Mesothelial cell of epicardium (in vitro differentiated cells): Measurements from ENCODE around the gene YES1. TPM values are rescaled to one million over a fixed set of nuclear protein-coding genes. Genes with fewer than 3 reads are reported as not detected.

ENCODE experiments used
- DNase-seq, 2 experiments: peaks; one replicate each; pipeline ENCODE4 v3.0.0; 2021; ENCODE audit warnings: low spot score in 2 of 2; ENCODE audit not compliant: unreplicated experiment in 2 of 2
- H3K27ac Mint-ChIP-seq: 2 replicates; pipeline ENCODE4 v1.8.0; 2021; ENCODE audit warnings: mixed read lengths
- H3K27me3 Mint-ChIP-seq: 2 replicates; pipeline ENCODE4 v1.8.0; 2021; ENCODE audit warnings: low read depth, mixed read lengths
- H3K36me3 Mint-ChIP-seq: 2 replicates; pipeline ENCODE4 v1.8.0; 2021; ENCODE audit warnings: mixed read lengths
- H3K4me1 Mint-ChIP-seq: 2 replicates; pipeline ENCODE4 v1.8.0; 2021; ENCODE audit warnings: mixed read lengths
- H3K4me3 Mint-ChIP-seq: 2 replicates; pipeline ENCODE4 v1.8.0; 2021; ENCODE audit warnings: mild to moderate bottlenecking, moderate library complexity, mixed read lengths
- H3K9me3 Mint-ChIP-seq: 2 replicates; pipeline ENCODE4 v1.8.0; 2021; ENCODE audit warnings: mixed read lengths
- total RNA-seq: library from RNA; stranded (reverse); gene quantifications from 3 replicates; pipeline ENCODE4 v1.2.1, GENCODE V29; 2021
- TF ChIP-seq, protein P1 (sequence below): fragments of 200-600 bp; sonication (generic); IDR thresholded peaks from one replicate; pipeline ENCODE4 v1.5.0; 2021; ENCODE audit warnings: antibody characterized with exemption; ENCODE audit not compliant: unreplicated experiment

Gene YES1
- total RNA-seq, 1 donor from 2014 or later = 47.5 TPM

DNA sequence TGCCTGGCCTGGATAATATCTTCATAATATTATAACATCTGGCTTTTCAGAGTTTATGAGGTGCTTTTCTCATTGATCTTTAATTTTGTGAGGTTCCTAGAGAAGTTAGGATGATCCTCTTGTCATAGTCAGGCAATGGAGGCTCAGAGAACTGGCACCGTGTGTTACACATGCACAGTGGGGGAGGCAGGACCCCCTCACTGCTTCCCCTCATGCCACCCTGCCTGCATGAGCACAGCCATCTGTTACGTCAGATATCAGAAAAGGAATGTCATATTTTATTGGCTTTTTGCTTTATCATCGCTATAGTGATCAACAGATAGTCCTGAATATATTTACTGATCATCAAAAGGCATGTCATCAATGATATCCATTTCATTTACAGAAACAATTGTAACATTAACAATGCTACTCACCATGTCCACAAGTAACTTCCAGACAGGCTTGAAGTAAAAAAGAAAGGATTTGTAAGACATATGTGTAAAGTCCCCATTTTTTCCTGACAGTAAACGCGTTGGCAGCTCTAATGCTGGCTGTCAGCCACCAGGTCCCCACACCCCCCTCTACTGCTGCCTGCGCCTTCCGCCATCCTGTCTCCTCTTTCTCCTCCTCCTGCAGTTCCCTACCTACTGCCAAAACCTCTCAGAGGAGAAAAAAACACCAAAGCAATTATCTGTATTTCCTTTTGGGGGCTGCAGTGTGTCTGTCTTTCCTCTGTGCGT lies 118.4 kb downstream of the YES1 start:
- no peak for DNase-seq
- H3K27ac Mint-ChIP-seq = peak overlapping the region; percentile 38

DNA sequence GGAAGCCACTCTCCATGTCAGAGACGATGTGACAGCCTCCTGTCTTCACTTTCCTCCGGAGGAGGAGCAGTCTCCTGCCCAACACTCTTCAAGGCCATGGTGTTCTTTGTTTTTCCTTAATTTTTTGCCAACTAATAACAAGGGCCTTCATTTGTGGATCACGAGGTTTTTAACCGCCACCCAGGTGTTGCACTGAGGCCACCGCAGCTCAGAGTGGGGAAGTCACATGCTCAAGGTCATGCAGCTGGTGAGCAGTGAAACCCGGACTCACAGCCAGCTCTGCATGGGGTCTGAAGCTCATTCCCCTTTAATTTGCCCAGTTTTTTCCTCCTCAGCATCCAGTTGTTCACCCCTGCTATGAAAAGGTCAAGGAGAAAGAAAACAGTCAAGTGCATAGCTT lies 119.2 kb downstream of the YES1 start:
- no peak overlapping the region for H3K4me3 Mint-ChIP-seq

More for the DNA sequence above, 118.4 kb downstream of the YES1 start:
- TF ChIP-seq, protein P1, sequence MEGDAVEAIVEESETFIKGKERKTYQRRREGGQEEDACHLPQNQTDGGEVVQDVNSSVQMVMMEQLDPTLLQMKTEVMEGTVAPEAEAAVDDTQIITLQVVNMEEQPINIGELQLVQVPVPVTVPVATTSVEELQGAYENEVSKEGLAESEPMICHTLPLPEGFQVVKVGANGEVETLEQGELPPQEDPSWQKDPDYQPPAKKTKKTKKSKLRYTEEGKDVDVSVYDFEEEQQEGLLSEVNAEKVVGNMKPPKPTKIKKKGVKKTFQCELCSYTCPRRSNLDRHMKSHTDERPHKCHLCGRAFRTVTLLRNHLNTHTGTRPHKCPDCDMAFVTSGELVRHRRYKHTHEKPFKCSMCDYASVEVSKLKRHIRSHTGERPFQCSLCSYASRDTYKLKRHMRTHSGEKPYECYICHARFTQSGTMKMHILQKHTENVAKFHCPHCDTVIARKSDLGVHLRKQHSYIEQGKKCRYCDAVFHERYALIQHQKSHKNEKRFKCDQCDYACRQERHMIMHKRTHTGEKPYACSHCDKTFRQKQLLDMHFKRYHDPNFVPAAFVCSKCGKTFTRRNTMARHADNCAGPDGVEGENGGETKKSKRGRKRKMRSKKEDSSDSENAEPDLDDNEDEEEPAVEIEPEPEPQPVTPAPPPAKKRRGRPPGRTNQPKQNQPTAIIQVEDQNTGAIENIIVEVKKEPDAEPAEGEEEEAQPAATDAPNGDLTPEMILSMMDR = no peak
- Mint-ChIP-seq H3K9me3 (no peaks in the 10 kb centered on the region), H3K27me3 (no peaks in the 10 kb centered on the region), H3K4me3 (no peak overlapping the region), H3K4me1 (peaks cover 2% of the 10 kb centered on the region), H3K36me3 (peaks cover 10% of the 10 kb centered on the region)

GRCh38 chr18:688323-688722 lies 123.7 kb downstream of the YES1 start:
- DNase-seq = no peak
- no peak overlapping the region for H3K27ac Mint-ChIP-seq
- peaks cover 13% of the 10 kb centered on the region for H3K36me3 Mint-ChIP-seq
- TF ChIP-seq, protein P1 = no peak
- H3K27me3 Mint-ChIP-seq = no peaks in the 10 kb centered on the region
- no peaks in the 10 kb centered on the region for H3K9me3 Mint-ChIP-seq
- H3K4me3 Mint-ChIP-seq = no peak overlapping the region
- peaks cover 3% of the 10 kb centered on the region for H3K4me1 Mint-ChIP-seq

More for the DNA sequence above, 119.2 kb downstream of the YES1 start:
- TF ChIP-seq, protein P1 = no peak
- H3K36me3 Mint-ChIP-seq = peaks cover 10% of the 10 kb centered on the region
- no peak for DNase-seq
- no peaks in the 10 kb centered on the region for H3K27me3 Mint-ChIP-seq
- H3K4me1 Mint-ChIP-seq = peaks cover 3% of the 10 kb centered on the region
- no peak overlapping the region for H3K27ac Mint-ChIP-seq
- no peaks in the 10 kb centered on the region for H3K9me3 Mint-ChIP-seq

DNA sequence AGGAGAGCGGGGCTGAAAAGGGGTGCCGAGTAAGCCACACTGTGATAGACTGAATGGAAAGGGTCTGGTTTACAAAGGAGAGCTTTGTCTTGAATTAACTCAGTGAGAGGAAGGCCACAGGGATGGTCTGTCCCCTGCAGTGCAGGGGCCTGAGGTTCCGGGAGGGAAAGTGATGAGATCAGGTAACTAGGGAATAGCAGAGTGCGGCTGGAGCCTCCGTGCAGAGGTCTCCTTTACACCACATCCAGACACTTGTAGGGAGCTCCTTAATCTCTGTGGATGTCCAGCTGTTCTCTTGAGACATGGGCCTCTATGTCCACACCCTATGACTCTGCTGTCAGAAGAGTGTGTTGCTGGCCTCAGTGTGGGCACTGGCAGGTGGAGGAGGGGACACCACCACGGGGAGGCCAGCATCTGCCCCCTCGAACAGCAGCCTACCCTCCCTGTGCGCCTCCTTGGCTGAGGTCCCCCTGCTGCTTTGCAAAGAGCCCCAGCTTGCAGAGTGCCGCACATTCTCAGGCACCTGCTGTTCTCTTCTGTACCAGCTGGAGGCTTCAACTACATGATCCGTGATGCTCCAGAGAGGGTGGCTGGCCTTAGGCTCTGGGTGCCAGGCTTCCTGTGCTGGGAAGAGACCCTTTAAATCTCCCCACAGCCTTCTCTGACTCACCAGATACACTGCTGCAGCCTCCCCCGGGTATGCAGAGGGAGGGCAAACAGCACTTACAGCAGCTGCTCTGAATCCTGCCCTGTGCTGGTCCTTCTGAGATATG lies 125.5 kb downstream of the YES1 start:
- Mint-ChIP-seq H3K9me3 (no peaks in the 10 kb centered on the region), H3K27ac (no peak overlapping the region), H3K4me1 (peaks cover 1% of the 10 kb centered on the region), H3K36me3 (peaks cover 10% of the 10 kb centered on the region), H3K4me3 (no peak overlapping the region), H3K27me3 (no peaks in the 10 kb centered on the region)
- TF ChIP-seq, protein P1 = no peak
- no peak for DNase-seq

DNA sequence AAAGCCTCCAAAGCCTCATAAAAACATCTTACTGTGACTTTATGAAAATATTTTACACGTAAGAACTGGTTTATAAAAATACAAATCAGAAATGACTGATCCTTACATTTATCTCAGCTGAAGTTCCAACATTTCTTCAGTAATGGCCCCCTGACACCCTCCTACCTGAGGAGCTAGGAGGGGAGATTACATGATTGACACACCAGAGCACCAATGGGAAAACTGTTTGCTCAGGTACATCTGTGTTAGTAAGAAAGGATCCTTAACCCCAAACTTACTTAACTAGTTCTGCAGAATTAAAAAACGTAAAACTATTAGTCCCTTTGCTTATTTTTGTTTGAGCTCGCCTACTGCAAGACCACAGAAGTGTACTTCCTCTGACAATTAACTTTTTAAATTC lies 126.6 kb downstream of the YES1 start:
- Mint-ChIP-seq H3K36me3 (peaks cover 10% of the 10 kb centered on the region), H3K9me3 (no peaks in the 10 kb centered on the region), H3K27me3 (no peaks in the 10 kb centered on the region), H3K4me1 (peaks cover 1% of the 10 kb centered on the region), H3K4me3 (no peak overlapping the region), H3K27ac (no peak overlapping the region)
- DNase-seq = no peak
- TF ChIP-seq, protein P1 = no peak
